Kasumi-1 (cell line): ENCODE data around the gene RGS12.

Source experiments
- DNase-seq, 2 experiments: peaks; one replicate each; lab custom pipeline; 2025; lab: John Stamatoyannopoulos, UW

RGS12 gene

GRCh38 chr4:3331511-3332394 is 38.9 kb downstream of the RGS12 start:
- no peak for DNase-seq

- no peak for DNase-seq
These were observed 39.7 kb downstream of the RGS12 start for GRCh38 chr4:3332498-3332897.

DNA sequence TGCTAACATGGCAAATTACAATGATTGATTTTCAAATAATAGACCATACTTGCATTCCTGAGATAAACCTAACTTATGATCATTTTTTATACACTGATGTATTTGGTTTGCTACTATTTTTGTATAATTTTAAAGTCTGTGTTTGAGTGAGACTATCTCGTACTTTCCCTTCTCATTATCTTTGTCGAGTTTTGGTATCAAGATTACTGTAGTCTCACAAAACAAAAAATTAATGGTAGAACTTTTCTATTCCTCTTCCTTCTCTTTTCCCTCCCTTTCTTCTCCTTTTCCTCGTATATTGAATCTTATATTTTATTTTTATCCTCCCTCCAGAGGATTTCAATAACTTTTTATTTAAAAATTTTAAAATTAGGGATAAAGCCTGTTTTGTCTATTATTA is 41.5 kb downstream of the RGS12 start:
- no peak for DNase-seq

DNA sequence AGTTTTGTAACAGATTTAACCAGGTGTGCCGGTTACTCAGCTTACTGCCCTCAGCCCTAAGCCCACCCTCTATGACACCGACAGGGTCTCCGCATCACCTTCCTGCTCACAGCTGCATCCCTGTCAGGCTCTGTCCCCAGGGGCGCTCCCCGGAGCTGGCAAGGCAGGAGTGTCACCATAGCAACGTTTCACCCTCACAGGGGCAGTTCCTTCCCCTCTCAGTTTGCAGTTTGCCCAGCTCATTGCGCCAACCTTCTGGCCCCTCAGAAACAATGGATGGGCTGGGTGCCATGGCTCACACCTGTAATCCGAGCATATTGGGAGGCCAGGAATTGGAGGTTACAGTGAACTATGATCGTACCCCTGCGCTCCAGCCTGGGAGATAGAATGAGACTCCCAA is 42.6 kb downstream of the RGS12 start:
- no peak for DNase-seq

GRCh38 chr4:3335982-3336381 is 43.2 kb downstream of the RGS12 start:
- DNase-seq: no peak

GRCh38 chr4:3336382-3337356 is 43.8 kb downstream of the RGS12 start:
- DNase-seq: no peak

- no peak for DNase-seq
These were observed 44.5 kb downstream of the RGS12 start for GRCh38 chr4:3337357-3337732.

DNA sequence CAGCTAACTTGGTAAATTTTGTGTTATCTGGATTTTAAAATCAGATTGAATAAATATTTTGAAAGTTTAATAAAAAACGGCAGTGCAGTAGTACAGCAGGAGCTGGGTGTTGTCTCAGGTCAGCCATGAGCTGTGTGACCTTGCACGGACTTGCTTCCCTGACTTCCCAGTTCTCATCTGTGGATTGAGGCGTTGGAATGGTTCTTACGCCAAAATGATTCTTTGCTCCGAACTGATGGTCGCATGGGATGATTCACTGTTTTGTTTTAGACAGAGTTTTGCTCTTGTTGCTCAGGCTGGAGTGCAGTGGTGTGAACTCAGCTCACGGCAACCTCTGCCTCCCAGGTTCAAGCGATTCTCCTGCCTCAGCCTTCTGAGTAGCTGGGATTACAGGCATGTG is 45.0 kb downstream of the RGS12 start:
- no peak for DNase-seq

- no peak for DNase-seq
These were observed 45.6 kb downstream of the RGS12 start for GRCh38 chr4:3338321-3338838.

DNA sequence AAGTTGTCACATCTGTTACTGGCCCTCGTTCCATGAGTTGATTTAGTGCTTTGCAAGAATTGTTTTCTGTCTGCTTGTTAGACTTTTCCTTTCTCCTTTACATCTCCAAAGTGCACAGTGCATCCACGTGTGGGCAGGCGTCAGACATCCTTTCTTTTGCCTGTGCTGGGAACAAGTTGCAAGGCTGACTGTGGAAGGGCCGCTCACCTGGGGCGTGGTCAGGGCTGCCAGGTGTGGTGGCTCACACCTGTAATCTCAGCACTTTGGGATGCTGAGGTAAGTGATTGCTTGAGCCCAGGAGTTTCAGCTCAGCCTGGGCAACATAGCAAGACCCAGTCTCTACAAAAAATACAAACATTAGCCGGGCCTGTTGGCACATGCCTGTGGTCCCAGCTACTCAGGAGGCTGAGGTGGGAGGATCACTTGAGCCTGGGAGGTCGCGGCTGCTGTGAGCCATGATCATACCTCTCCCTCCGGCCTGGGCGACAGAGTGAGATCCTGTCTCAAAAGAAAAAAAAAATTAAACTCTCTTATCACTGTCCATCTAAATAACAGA is 46.2 kb downstream of the RGS12 start:
- no peak for DNase-seq

DNA sequence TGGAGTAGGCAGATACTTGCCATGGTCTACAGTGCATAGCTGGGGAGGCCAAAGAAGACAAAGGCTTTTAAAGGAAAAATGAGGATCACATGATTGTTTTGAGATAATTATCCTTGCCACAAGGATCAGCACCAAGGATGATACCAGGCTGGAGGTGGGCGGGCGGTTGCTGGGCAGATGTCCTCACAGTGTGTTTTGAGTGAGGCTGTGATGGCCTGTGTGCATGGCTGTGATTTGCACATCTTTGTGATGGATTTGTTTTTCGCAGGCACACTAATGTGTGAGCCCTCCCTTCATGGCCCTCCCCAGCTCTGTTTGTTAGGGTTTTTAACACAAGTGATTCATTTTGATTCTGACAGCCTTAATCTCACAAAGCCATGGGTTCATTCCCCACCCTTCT is 46.8 kb downstream of the RGS12 start:
- DNase-seq: no peak

DNA sequence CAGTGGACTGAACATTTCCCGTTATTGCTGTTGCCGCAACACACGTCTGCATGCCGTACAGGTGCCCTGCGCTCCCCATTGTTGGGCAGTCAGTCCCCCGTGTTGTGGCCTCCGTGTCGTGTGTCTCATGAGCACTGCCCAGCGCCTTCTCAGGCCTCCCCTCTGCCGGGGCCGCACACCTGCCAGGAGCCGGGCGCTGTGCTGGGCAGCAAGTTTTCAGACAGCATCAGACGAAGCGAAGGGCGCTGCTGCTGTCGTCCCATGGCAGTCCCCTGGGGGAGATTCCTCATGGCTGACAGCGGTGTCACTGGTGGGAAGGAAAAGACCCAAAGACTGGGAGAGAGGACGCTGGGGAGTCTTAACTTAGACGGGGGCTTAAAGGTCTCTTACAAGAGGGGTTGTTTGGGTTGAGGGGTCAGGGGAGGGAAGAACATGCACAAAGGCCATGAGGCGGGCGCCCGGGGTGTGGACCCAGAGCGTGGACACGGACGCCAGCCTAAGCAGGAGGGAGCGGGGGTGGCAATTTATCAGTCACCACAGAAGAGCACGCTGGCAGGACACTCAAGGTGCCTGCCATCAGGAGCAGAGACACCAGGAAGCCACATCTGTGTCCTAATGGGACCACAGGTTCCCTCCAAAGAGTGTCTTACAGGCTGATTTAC is 47.3 kb downstream of the RGS12 start:
- no peak for DNase-seq

- DNase-seq: no peak
These were observed 47.9 kb downstream of the RGS12 start for GRCh38 chr4:3340700-3341083.

GRCh38 chr4:3341760-3342159 is 48.9 kb downstream of the RGS12 start:
- DNase-seq: no peak

DNA sequence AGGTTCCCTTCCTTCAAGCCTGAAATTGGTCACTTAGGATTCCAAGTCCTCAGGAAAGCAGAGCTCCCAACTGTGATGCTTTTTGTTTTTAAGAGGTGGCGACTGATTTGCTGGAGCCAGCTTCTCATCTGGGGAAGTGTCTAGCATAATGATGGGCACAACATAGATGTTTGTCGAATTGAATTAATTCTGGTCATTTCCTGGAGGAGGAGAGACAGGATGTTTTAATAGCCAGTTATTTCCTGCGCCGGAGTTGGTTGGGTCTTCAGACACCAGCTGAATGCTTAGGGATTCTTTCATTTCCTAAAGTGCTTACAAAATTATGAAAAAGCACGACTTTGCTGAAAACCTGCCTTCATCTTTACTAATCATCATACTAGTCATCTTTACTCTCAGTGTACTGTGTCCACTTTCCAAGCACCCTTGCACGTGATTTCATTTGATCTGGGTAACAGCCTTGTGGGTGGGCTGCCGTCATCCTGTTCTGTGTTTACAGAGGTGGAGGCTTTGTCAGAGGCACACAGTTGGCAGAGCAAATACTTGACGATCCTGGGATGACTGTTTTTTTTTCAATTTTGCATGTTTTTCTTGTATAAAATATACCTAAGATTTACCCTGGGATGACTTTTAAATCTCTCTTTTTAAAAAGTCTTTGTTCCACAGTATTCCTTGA is 49.5 kb downstream of the RGS12 start:
- no peak for DNase-seq
